Measurements from ENCODE around the gene UBE2L6.

- TF ChIP-seq, protein P1, sequence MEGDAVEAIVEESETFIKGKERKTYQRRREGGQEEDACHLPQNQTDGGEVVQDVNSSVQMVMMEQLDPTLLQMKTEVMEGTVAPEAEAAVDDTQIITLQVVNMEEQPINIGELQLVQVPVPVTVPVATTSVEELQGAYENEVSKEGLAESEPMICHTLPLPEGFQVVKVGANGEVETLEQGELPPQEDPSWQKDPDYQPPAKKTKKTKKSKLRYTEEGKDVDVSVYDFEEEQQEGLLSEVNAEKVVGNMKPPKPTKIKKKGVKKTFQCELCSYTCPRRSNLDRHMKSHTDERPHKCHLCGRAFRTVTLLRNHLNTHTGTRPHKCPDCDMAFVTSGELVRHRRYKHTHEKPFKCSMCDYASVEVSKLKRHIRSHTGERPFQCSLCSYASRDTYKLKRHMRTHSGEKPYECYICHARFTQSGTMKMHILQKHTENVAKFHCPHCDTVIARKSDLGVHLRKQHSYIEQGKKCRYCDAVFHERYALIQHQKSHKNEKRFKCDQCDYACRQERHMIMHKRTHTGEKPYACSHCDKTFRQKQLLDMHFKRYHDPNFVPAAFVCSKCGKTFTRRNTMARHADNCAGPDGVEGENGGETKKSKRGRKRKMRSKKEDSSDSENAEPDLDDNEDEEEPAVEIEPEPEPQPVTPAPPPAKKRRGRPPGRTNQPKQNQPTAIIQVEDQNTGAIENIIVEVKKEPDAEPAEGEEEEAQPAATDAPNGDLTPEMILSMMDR (IDR thresholded peaks at IDR 0.05), result no peak
- TF ChIP-seq POLR2A (IDR thresholded peaks at IDR 0.05) (no peak), EP300 (IDR thresholded peaks at IDR 0.05) (no peak), POLR2AphosphoS5 (IDR thresholded peaks at IDR 0.05) (no peak)
Measured at GRCh38 chr11:57512646-57513451, 54.6 kb downstream of the UBE2L6 start.

Measured in stomach (tissue), 4 donors.